HG02884 (cell line): ENCODE results near the gene DEDD.

Experiments
- ATAC-seq: cut with Tn5 transposase; IDR thresholded peaks from one replicate; pipeline ENCODE4 v1.9.1; 2021; ENCODE audit warnings: mild to moderate bottlenecking, moderate library complexity; ENCODE audit not compliant: unreplicated experiment

DEDD gene, protein sequence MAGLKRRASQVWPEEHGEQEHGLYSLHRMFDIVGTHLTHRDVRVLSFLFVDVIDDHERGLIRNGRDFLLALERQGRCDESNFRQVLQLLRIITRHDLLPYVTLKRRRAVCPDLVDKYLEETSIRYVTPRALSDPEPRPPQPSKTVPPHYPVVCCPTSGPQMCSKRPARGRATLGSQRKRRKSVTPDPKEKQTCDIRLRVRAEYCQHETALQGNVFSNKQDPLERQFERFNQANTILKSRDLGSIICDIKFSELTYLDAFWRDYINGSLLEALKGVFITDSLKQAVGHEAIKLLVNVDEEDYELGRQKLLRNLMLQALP

DNA sequence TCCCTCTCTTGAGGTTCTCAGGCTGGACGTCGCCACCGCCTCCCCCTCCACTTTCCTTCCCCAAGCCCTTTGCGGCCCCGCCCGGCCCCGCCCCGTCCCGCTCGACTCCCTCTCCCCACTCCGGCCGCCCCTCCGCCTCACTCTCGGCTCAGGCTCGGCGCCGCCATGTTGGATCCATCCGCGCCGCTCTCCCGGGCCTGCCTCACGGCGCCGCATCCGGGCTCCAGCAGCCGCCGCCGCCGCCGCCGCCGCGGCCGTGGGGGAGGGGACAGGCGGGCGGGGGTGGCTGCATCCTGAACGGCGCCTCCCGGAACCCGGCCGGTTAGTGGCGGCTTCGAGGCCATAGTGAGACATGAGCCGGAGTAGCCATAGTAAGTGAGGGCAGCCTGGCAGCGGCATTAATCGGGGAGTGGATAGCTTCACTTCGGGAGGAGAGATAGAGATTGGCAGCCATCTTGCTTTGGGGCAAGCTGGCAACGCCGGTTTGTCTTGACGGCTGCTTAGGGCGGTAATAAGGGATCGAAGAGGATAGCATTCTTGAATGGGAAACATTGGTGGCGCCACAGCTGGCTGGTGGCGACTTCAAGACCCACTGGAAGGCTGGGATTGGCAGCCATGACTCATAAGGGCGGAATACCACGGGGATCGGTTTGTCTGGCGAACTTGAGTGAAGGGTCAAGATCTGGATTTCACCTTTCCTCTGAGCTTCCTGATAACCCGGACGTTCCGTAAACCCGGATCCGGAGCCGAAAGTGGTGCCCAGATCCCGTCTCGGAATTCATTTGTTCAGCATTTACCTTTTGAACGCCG, at the start of gene DEDD:
Gene DEDD (minus strand): TSS at position 258 of the 810 bp plus-strand sequence. CDS start 8,205 bp downstream, outside the sequence.
- ATAC-seq = peak; percentile 92

DNA sequence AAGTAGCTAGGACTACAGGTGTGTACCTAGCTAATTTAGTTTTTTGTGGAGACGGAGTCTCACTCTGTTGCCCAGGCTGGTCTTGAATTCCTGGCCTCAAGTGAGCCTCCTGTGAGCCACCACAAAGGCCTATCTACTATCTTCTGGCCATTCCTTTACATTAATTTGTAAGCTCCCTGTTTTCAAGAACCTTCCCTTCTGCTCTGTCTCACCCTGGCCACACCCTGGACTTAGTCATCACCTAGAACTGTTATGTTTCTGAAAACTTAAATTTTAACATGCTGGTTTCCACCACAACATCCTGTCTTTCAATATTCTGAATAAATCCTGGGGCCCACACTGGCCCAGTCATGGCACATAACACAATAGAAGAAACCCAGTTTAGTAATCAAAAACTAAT, 49.7 kb upstream of the DEDD start:
- no peak for ATAC-seq

DNA sequence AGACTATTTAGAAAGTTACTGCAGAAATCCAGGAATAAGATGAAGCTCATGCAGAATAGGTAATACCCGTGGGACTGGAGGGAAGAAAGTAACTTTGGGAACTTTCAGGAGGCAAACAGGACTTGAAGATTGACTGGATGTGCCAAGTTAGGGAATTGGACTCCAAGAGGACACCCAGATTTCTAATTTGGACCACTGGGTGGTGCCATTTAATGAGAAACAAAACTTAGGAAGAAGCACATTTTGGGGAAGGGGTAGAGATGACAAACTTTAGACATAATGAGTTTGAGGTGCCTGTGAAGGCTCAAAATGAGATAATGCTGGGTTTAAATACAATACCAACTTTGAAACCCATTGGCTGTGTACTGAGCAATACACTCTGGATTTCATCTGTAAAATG, 48.2 kb upstream of the DEDD start:
- ATAC-seq = no peak

DNA sequence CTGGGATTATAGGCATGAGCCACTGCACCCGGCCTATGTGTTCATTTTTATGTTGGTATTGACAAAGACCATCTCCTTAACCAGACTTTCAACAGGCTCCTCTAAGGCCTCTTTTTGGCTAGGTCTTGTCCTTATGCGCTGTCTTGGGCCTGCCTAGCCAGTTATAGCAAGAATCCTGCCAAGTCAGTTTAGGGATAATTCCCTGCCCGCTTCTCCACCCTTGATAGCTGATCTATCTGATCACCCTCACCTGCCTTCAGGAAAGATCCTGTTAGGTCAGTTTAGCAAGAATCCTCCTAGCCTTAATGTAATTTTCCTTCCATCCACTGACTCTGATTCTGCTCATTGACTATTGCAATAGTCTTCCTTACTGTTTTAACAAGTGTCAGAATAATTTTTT, 47.2 kb upstream of the DEDD start:
- no peak for ATAC-seq

DNA sequence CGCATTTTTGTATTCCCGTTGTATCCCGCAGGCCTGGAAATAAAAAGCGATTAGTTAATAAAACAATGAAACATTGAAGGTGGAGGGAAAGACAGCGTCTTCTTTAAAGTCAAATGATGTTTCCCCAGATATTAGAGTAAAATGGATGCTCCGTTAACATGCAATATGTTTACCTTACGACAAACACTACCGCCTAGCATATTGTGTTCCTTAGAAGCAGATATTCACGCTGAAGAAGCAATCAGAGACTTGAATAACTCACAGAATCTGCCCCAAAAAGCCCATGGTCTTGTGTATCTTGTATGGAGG, 45.4 kb upstream of the DEDD start:
- no peak for ATAC-seq

DNA sequence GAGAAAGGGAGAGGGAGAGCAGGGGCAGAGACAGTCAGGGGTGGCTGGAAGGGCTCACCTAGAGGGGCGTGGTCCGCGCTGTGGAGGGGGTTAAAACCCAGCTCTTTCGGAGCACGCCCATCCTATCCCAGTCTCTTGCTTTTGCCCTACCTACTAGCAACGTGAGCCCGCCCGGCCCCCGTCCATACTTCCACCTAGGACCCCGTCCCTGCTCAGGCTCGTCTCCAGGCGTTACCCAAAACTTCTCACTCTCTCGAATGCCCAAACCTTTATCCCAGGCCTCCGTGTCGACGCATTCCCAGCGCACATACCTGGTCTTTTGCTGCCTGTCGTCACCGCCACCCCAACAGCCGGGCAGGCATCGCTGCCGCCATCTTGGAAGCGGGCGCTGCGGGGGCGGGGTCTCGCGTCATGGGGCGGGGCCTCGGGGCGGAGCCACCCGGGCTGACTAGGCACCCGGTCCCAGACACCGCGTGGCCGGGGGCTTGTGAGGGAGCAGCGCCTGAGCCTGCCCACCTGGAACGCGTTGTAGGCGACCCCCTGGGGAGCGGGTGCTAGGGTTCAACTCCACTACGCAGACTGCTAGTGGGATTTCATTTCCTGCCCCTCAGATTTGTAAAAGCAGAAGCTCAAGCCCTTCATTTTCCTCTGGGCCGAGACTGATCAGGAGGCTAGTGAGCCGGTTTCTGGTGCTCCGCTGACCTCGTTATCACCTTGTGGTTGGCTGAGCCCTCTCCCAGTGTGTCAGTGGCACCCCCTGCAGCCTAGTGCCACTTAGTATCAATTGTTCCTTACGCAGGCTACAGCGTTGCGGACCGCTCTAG, 44.9 kb upstream of the DEDD start, which contains the start of gene B4GALT3:
Gene B4GALT3 (minus strand): TSS at position 396 of the 824 bp plus-strand sequence. CDS start 1,447 bp downstream, outside the sequence.
- peak; percentile 76 for ATAC-seq

DNA sequence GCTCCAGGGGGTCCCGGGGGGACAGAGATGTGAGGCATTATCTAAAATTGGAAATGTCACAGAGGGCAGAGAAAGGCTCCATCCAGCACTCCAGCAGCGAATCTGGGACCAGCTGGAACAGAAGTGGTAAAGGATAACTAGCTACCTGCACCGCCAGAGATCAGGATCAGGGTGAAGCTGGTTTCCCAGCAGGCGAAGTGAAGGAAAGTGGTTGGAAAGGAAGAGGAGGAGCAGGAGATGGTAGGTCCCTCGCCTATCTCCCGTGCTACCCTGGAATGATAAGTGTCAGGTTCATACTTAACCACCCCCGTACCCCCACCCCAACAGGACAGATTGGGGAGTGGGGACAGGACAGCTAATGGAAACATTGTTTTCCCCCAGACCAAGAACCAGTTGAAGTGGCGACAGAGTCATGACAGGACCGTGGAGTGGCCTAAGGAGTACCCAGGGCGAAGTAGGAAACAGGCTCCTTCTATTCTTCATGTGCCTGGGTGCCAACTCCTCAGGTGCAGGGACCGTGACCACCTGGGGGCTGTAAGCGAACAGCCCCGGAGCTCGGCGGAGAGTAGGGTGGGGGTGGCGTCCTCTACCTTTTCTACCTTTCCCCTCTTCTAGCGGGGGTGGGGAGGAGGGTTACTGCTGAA, 44.1 kb upstream of the DEDD start:
- no peak for ATAC-seq

DNA sequence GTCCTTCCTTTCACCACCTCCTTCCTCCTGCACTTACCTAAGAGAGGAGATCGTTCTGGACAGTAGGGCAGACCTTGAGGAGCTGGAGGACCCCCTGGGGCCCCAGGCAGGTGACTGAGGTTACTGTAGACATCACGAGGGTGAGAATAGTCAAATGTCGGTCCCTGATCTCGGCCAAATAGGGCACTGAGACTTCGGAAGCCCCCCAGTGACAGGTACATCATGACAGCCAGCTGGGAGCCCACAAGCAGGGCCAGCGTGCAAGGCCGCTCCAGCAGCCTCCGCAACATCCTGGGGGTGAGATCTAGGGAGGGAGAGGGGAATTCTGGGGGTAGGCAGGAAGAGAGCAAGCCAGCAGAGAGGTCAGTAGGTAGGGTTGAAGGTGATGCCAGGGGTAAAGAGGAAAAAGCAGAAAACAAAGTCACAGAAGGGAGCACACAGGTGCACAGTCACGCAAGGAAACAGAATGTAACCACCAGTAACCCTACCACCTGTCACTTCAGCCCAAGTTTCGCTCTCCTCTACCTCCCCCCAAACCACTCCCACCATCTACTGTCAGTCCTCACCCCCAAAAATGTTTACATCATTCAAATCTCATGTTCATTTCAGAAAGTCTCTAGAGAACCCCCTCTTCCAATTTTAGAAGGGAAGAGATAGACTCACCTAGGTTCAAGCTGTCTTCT, 43.4 kb upstream of the DEDD start:
- no peak for ATAC-seq

DNA sequence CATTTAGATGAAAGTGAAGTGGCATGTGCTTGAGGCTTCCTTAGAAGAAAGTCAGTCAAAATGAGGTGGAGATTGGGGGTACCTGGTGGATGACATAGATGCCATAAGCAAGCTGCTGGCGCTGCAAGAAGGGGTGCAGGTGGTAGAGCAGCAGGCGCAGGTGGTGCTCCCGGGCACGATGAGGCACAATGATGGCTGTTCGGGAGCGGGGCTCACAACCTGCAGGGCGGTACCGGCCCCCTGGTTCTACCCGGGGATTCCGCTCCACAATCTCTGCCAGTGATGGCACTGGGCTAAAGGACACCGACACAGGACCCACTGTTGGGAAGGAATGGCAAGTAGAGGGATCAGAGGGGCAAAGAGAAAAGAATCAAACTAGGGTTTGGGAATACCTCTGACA, 42.4 kb upstream of the DEDD start:
- ATAC-seq = no peak

DNA sequence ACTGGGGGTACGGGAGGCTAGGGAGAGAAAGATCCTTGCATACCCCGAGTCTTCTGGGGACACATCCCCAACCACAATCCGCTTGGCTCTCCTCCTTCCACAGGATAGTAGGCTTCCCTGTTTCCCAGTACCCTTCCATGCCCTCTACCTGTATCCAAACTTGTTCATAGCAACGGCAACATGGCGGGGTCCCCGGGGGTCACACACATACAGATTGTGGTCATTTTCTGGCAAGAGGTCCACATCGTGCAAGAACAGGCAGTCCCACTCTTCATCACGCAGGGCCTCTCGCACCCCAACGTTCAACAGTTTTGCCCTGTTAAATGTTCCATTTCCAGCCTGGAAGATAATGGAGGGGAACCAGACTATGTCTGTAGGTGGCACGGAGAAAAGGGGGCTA, 41.2 kb upstream of the DEDD start:
- no peak for ATAC-seq

DNA sequence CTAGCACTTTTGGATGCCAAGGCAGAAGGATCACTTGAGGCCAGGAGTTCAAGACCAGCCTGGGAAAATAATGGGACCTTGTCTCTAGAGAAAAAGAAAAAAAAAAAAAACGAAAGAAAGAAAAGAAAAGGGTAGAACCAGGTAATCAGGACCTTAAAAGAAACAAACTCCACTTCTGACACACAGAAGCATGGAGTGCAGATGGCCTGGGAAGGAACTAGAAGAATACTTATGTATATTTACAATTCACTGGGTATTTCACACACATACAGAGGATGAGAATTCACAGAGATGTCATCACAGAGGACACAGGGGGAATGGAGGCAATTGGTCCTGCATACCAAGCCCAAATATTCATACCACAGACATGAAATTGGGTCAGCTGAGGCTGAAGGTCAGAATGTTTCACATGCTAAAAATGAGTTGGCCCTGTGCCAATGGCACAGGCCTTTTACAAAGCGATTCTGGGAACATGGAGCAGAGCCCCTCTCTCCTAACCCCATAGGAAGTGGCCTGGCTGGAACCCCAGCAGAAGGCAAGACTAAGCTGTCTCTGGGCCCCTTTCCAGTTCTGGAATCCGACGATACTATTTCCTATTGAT, 40.4 kb upstream of the DEDD start:
- no peak for ATAC-seq

DNA sequence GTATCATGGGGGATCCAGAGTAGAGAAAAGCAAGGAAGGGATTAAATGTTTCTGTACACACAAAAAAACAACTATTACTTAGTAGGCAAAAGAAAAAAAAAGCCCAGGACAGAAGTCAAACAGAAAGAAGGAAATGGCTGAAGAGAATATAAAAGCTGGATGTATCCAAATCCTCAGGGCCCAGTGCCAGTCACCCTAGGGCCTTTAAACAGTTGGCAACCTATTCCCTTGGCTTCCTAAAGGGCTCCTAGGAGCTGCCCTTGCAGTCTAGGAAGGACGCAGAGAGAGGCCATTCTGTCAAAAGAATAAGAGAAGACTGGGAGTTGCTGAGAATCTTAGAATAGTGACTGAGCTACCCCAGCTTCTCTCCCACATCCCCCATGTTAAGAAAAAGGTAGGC, 39.9 kb upstream of the DEDD start:
- no peak for ATAC-seq

DNA sequence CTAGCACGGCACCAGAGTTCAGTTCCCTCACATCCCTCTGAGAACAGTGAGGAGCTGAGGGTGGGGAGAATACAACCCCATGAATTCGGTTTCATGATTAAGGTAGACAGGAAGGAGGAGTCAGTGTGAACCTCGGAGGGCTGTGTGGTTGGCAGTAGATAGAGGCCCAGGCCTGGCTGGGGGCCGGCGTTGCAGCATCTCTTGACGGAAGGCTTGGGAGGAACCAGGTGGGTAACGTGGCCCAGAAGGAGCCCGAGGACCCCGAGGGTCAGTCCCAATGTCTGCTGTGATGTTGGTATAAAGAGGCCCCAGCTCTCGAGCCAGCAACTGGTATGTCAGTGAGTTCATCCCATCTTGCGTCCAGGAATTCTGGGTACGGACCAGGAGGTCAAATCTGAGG, 39.2 kb upstream of the DEDD start:
- no peak for ATAC-seq

DNA sequence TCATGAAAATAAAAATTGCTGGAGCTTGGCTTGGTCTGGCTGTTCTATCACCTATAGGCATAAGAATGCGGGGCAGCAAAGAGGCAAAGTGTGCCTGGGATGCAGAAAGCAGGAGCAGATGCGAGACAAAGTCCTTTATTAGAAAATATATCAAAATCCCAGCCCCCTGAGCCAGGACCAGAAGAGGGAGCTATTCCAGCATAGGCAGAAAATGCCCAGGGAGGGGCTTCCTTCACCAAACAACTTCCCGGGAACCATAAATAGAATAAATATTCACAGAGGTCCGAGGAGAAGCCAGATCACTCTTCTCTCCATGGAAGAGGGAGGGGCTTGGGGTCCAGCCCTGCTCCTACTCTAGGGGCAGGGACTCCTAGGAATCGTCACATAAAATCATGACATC, 38.7 kb upstream of the DEDD start:
- no peak for ATAC-seq

DNA sequence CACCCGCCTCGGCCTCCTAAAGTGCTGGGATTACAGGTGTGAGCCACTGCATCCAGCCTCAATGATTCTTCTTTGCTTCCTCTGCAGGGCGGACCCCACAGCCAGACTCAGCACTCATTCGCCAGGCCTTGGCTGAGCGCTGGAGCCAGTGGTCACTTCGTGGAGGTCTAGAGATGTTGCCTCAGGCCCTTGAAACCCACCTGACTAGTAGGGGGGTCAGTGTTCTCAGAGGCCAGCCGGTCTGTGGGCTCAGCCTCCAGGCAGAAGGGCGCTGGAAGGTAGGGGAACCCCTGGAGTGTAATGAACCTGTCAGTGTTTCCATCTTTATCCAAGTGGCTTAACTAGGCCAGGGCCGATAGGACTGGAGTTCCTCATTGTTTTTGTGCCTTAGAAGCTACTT, 36.4 kb upstream of the DEDD start:
- ATAC-seq = no peak

DNA sequence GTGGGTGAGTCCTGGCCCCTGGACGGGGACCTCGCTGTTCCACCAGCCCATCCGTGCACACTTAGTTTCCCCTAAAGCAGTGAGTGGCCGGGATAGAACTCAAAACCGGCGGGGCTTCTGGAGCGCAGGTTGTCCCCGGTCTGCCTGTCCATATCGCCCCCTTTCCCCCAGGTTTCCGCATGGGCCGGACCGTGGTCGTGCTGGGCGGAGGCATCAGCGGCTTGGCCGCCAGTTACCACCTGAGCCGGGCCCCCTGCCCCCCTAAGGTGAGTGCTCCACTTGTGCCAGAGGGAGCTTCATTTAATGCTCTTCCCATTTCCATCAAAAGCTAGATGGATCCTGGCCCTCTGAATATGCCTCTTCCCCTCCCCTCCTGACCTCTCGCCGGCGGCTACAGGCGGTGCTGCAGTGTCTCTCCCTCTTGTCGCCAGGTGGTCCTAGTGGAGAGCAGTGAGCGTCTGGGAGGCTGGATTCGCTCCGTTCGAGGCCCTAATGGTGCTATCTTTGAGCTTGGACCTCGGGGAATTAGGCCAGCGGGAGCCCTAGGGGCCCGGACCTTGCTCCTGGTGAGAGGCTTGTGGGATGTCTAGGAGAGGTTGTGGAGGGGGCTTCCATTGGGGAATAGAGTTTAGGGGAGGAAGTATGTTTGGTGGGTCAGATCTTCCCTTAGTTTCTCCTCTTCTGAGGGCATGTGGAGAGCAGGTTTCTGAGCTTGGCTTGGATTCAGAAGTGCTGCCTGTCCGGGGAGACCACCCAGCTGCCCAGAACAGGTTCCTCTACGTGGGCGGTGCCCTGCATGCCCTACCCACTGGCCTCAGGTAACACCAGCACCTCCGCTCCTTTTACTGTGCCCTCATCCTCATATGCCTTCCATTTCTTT, 34.4 kb upstream of the DEDD start:
- ATAC-seq = peak; percentile 5

DNA sequence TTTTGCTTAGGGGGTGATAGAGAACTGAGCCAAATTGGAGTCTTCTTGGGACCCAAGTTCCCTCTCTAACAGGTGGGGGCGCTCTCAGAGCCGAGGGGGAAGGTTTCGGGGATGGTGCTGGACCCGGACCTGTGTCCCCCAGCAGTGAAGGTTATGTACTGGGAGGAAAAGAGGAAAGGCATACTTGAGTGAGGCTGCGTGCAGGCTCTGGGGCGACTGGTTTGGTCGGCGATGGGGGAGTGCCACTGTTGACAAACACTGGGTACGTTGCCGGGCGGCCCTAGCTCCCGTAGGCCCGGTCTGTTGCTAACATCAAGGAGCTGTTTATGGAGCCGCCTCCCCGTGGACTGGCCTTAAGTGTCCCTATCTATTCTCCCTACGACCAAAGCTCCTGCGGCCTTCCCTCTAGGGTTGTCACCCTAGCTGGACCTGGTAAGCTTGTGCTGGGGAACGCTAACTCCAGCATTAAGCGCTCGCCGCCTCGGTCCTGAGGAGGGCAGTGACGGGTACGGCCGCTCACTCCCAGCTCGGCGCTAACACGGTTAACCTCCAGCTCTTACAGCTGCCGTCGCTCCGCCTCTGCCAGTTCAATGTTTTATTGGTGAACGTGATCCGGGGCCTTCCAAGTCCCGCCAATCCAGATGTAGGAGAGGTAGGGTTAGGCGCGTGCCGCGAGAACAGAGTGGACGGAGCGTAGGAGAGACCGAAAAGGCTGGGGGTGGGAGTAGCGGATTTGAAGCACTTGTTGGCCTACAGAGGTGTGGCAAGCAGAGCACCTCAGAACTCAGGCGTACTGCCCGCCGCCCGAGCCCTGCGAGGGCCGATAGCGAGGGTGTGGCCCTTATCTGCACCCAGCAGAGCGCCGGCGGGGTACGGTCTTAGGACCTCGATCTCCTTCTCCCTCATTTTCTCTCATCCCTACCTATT, 33.5 kb upstream of the DEDD start, which contains the start of gene PPOX:
Gene PPOX (plus strand): TSS at position 685 of the 927 bp plus-strand sequence. CDS start 422 bp downstream, outside the sequence.
- ATAC-seq = peak; percentile 90
